ENCODE data around the gene ISOC2.
"Not testable (repeated sequence)": the region's sequence is repeated elsewhere in the genome, so short reads cannot be mapped to it uniquely, and the experiment has no call there.

The ISOC2 gene

GRCh38 chr19:55410168-55410567 lies 51.3 kb downstream of the ISOC2 start:
- in situ Hi-C loops (cut with MboI; ENCODE audit: low sequenced_read_pairs): no loop called here

DNA sequence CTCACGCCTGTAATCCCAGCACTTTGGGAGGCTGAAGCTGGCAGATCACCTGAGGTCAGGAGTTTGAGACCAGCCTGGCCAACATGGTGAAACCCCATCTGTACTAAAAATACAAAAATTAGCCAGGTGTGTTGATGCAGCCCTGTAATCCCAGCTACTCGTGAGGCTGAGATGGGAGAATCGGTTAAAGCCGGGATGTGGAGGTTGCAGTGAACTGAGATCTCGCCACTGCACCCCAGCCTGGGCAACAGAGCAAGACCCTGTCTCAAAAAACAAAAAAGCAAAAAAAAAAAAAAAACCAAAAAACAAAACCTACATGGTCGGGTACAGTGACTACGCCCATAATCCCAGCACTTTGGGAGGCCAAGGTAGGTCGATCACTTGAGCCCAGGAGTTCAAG lies 52.3 kb downstream of the ISOC2 start:
- in situ Hi-C loops (cut with MboI; ENCODE audit: low sequenced_read_pairs): not testable (repeated sequence)

DNA sequence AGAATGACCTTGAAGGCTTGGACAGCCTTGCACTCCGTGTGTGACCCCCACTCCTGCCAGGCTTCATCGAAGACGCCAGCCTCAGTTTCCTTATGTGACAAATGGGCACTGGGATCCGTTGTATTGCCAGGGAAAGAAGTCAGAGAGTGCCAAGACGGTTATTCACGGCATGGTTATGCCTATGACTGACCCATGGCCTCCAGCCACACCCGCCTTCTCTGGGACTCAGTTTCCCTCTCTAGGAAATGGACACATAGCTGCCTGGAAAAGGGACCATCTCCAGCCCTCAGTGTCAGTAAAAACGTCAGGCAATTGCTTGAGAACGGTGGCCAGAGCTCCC lies 52.9 kb downstream of the ISOC2 start:
- in situ Hi-C loops (cut with MboI; ENCODE audit: low sequenced_read_pairs): no loop called here

DNA sequence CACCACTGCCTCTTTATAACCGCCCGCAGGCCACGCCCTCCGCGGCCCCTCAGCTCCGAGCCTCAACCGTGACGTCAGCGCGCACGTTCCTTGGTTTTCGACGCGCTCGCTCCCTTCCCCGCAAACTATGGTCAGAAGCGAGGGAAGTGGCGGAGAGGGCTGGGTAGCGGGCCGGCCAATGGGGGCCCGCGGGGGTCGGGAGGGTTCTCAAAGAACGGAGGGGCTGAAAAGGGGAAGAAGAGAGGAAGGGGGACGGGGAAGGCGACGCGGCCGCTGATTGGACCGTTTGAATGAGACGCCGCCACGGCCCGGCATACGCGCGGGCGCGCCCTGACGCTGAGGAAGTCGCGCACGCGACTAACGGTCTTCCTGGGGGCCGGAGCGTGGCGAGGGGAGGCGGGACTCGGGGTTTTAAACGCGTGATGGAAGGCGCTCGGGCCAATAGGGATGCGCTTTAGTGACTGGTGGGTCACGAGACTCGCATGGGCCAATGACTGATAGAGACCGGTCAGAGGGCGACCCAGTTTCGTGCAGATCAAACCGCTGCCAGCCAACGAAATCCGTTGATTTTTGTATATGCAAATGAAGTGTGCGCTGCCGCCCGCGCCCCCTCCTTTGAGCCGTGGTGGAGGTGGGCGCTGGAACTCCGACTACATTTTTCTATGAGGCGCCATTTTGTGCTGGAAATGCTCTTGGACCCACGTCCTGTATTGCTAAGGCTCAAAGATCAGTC lies 53.5 kb downstream of the ISOC2 start:
- in situ Hi-C loops (cut with MboI; ENCODE audit: low sequenced_read_pairs): no loop called here

DNA sequence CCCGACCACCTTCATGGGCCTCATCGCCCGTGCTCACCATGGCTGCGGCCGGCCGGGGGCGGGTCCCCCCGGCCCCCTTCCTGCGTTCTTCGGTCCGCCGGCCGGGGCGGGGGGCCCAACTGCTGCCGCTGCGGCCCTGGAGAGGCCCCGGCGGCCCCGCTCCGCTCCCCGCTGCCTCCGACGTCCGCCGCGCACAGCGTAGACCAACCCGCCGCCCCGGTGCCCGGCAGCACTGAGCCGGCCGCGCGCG lies 54.0 kb downstream of the ISOC2 start, which contains the start of gene UBE2S:
Gene UBE2S (minus strand): TSS at position 239 of the 250 bp plus-strand sequence. CDS start 199 bp downstream, at position 40.
- in situ Hi-C loops (cut with MboI; ENCODE audit: low sequenced_read_pairs): not testable (repeated sequence)

DNA sequence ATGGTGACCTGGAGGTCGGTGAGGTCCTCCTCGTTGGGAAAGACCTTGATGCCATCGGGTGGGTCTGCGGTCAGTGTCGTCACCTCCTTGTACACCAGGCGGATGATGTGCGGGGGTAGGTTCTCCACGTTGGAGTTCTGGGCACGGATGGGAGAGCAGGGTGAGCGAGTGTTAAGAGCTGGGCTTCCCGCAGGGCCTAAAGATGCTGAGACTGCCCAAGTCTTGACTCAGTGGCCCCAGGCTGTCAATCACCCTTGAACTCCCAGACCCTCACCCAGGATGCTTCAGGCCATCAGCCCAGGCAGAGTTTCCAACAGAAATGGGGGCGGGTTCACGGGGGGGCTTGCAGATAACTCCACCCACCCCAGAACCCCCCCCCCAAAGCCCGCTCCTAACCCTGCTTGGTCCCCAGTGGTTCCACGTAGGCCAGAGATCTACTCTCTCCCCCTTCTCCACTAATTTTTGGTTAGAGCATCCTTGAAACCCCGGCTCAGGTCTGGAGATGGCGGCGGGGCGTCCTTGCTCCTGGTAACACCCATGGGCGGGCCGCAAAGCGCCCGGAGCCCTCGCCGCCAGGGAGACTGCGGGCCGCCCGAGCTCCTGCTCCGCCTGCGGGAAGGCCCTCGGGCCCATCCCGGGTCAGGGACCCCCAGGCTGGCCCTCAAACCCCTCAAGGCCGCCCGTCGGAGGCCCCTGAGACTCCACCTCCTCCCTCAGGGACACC lies 54.5 kb downstream of the ISOC2 start:
- in situ Hi-C loops (cut with MboI; ENCODE audit: low sequenced_read_pairs): no loop called here

DNA sequence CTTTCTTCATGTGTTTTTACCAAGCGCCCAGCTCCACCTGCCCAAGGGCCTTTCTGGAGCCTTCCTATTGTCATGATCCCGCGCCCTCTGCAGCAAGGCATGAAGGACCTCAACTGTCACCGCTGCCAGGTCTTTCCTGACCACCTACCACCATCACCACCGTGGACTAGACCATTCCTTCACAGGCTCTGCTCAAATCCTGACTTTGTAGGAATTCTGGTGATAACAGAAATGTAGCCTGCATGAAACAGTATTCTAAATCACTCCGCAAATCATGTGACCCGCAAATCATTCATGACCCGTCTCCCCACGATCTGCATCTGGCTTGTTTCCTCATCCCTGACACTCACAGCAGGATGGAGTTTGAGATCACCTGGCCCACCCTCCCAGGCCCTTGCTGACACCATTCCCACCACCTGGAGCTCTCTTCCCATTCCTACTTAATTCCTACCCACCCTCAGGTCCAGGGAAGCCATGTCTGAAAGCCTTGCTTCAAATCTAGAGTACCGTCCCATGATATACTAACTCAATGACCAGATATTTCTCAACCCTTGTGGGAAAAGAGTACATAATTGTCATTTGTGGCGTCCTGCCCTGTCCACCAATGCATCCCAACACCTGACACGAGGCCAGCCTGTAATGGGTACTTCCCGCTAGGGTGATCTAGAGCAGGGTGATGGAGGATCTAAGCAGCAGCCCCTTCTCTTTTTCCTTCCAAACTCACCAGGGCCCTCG lies 55.2 kb downstream of the ISOC2 start:
- in situ Hi-C loops (cut with MboI; ENCODE audit: low sequenced_read_pairs): no loop called here

DNA sequence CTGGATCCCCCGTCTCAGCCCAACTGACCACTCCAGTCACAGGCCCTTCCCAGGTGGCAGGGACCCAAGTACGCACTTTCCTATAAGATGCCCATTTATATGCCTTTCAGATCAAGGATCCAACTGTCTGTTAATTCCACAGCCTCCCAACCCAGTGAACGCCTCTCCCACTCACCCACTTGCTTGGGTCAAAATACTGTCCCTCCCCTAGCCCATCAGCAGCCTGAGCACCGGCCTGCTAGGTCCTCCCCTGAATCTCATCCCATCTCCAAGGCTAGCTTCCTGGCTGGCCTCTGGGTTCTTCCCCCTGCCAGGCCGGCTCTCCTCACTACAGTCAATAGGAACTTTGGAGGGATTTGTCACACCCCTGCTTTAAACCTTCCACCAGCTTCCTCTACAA lies 55.8 kb downstream of the ISOC2 start:
- in situ Hi-C loops (cut with MboI; ENCODE audit: low sequenced_read_pairs): no loop called here

Measured in hTERT RPE-1 (cell line).